GM23338 (cell line): ENCODE results near the gene CLP1. TPM values are rescaled to one million over a fixed set of nuclear protein-coding genes. Genes with fewer than 3 reads are reported as not detected.
A peak's percentile ranks its signal among the peaks of the same experiment; 100 is the strongest.

Experiments used
- ATAC-seq: fragments of 200-7000 bp; cut with Tn5 transposase; 3 replicates; pipeline ENCODE4 v1.9.1; 2020
- DNase-seq: peaks from one replicate; pipeline ENCODE4 v3.0.0-alpha.2; 2015; ENCODE audit warnings: low spot score
- H2AFZ ChIP-seq: fragments of 200-600 bp; sonication (generic); 2 replicates; pipeline ENCODE4 v1.8.0; 2016; ENCODE audit warnings: antibody characterized with exemption, mild to moderate bottlenecking, moderate library complexity
- H3F3A ChIP-seq: fragments of 200-600 bp; sonication (generic); replicated peaks from 2 replicates; pipeline ENCODE4 v1.8.0; 2017; ENCODE audit warnings: antibody characterized with exemption, mixed run types, low read depth
- H3K27ac ChIP-seq: fragments of 200-600 bp; sonication (generic); 2 replicates; pipeline ENCODE4 v1.6.1; 2016; ENCODE audit warnings: low read depth
- H3K27me3 ChIP-seq: fragments of 200-600 bp; sonication (generic); 2 replicates; pipeline ENCODE4 v1.8.0; 2016; ENCODE audit warnings: mild to moderate bottlenecking, mixed run types, moderate library complexity; ENCODE audit not compliant: insufficient read depth
- H3K36me3 ChIP-seq: fragments of 200-600 bp; sonication (generic); 2 replicates; pipeline ENCODE4 v1.8.0; 2016; ENCODE audit warnings: mild to moderate bottlenecking; ENCODE audit not compliant: insufficient read depth
- H3K4me1 ChIP-seq: fragments of 200-600 bp; sonication (generic); 2 replicates; pipeline ENCODE4 v1.8.0; 2016; ENCODE audit warnings: mild to moderate bottlenecking, moderate library complexity; ENCODE audit not compliant: insufficient read depth
- H3K4me2 ChIP-seq: fragments of 200-600 bp; sonication (generic); 2 replicates; pipeline ENCODE4 v1.7.1; 2017; ENCODE audit warnings: mixed run types
- H3K4me3 ChIP-seq: fragments of 200-600 bp; sonication (generic); 2 replicates; pipeline ENCODE4 v1.6.1; 2016; ENCODE audit warnings: mixed run types
- H3K79me2 ChIP-seq: fragments of 200-600 bp; sonication (generic); replicated peaks from 2 replicates; pipeline ENCODE4 v1.8.0; 2017; ENCODE audit warnings: mild to moderate bottlenecking; ENCODE audit not compliant: insufficient read depth
- H3K9me2 ChIP-seq: fragments of 200-600 bp; sonication (generic); 2 replicates; pipeline ENCODE4 v1.8.0; 2017; ENCODE audit not compliant: insufficient read depth
- H4K20me1 ChIP-seq: fragments of 200-600 bp; sonication (generic); replicated peaks from 2 replicates; pipeline ENCODE4 v1.8.0; 2017; ENCODE audit warnings: mild to moderate bottlenecking; ENCODE audit not compliant: insufficient read depth
- H3K27ac Mint-ChIP-seq: 2 replicates; pipeline ENCODE4 v1.8.0; 2020; ENCODE audit warnings: inconsistent platforms, mild to moderate bottlenecking, moderate library complexity, mixed read lengths
- H3K27me3 Mint-ChIP-seq: 3 replicates; pipeline ENCODE4 v1.8.0; 2022; ENCODE audit warnings: low read depth, mild to moderate bottlenecking, moderate library complexity, mixed read lengths, inconsistent platforms; ENCODE audit not compliant: insufficient read depth, poor library complexity
- H3K36me3 Mint-ChIP-seq: 3 replicates; pipeline ENCODE4 v1.8.0; 2021; ENCODE audit warnings: low read depth, mild to moderate bottlenecking, inconsistent platforms, moderate library complexity, mixed read lengths
- H3K4me1 Mint-ChIP-seq: 3 replicates; pipeline ENCODE4 v1.8.0; 2020; ENCODE audit warnings: mild to moderate bottlenecking, inconsistent platforms, mixed read lengths
- H3K4me3 Mint-ChIP-seq: 3 replicates; pipeline ENCODE4 v1.8.0; 2021; ENCODE audit warnings: moderate library complexity, mild to moderate bottlenecking, inconsistent platforms, mixed read lengths
- H3K9me3 Mint-ChIP-seq: 3 replicates; pipeline ENCODE4 v1.8.0; 2020; ENCODE audit warnings: moderate library complexity, mild to moderate bottlenecking, inconsistent platforms, mixed read lengths
- CREB1 ChIP-seq: fragments of 250-450 bp; sonication (Bioruptor Pico); IDR thresholded peaks from 2 replicates; pipeline ENCODE4 v1.5.0; 2020; ENCODE audit warnings: low read depth, mild to moderate bottlenecking, moderate library complexity
- CTCF ChIP-seq, 2 experiments: fragments of 200-600 bp in 1 of 2; sonication (generic) in 1 of 2; conservative IDR thresholded peaks; 2 replicates each; pipeline versions ENCODE4 v1.5.1 to v1.6.1; 2016 to 2017; ENCODE audit warnings: antibody characterized with exemption in 2 of 2, low read depth in 2 of 2, mild to moderate bottlenecking in 2 of 2, moderate library complexity in 1 of 2
- EZH2phosphoT487 ChIP-seq: fragments of 200-600 bp; sonication (generic); IDR thresholded peaks from one replicate; pipeline ENCODE4 v1.8.1; 2018; ENCODE audit warnings: antibody characterized with exemption; ENCODE audit not compliant: unreplicated experiment
- JUNB ChIP-seq: IDR thresholded peaks from one replicate; pipeline ENCODE4 v1.6.1; 2016; ENCODE audit warnings: antibody characterized with exemption; ENCODE audit not compliant: unreplicated experiment
- NANOG ChIP-seq: IDR thresholded peaks from 2 replicates; pipeline ENCODE4 v1.6.1; 2016; ENCODE audit warnings: antibody characterized with exemption, borderline replicate concordance
- POLR2AphosphoS5 ChIP-seq: IDR thresholded peaks from 2 replicates; pipeline ENCODE4 v1.6.1; 2016; ENCODE audit warnings: antibody characterized with exemption, low read depth
- REST ChIP-seq: IDR thresholded peaks from one replicate; pipeline ENCODE4 v1.6.1; 2018; ENCODE audit warnings: antibody characterized with exemption; ENCODE audit not compliant: unreplicated experiment
- STAT1 ChIP-seq: IDR thresholded peaks from one replicate; pipeline ENCODE4 v1.6.1; 2016; ENCODE audit warnings: antibody characterized with exemption; ENCODE audit not compliant: unreplicated experiment
- ZNF114 ChIP-seq: fragments of 250-450 bp; sonication (Bioruptor Pico); IDR thresholded peaks from 2 replicates; pipeline ENCODE4 v1.5.0; 2020; ENCODE audit warnings: mild to moderate bottlenecking, moderate library complexity
- polyA plus RNA-seq: library from polyadenylated mRNA; unstranded; fragments of >200 nt; fragmentation: Nextera tagmentation; extraction: Ambion mirVana; gene quantifications from 2 replicates; pipeline ENCODE4 v1.2.1, GENCODE V29; 2016
- total RNA-seq: library from RNA; depleted of rRNA; stranded (reverse); fragments of >200 nt; shearing (Covaris generic); gene quantifications from 2 replicates; pipeline ENCODE4 v1.2.3, GENCODE V29; 2014

Gene CLP1
- total and polyA plus RNA-seq, 2 experiments from 2014 or later: 16.8 to 25.2 TPM

GRCh38 chr11:57619331-57619730 is 38.2 kb upstream of the CLP1 start:
- no peak overlapping the region for H3K27ac Mint-ChIP-seq
- Histone ChIP-seq H3F3A (no peaks in the 10 kb centered on the region), H3K27ac (no peak overlapping the region), H2AFZ (no peak overlapping the region), H3K4me1 (no peaks in the 10 kb centered on the region), H3K9me2 (no peaks in the 10 kb centered on the region), H3K4me3 (no peak overlapping the region), H3K4me2 (no peak overlapping the region), H3K36me3 (no peaks in the 10 kb centered on the region), H3K79me2 (no peaks in the 10 kb centered on the region), H3K27me3 (no peaks in the 10 kb centered on the region), H4K20me1 (no peaks in the 10 kb centered on the region)
- peak; percentile 47; the same call in 2 of the 3 replicates for ATAC-seq
- H3K36me3 Mint-ChIP-seq: peaks cover 26% of the 10 kb centered on the region; the same call in 2 of the 3 replicates
- no peaks in the 10 kb centered on the region for H3K4me1 Mint-ChIP-seq
- DNase-seq: peak; percentile 57
- H3K4me3 Mint-ChIP-seq: no peak overlapping the region
- peaks cover 9% of the 10 kb centered on the region for H3K27me3 Mint-ChIP-seq
- peaks cover 25% of the 10 kb centered on the region; the same call in 2 of the 3 replicates for H3K9me3 Mint-ChIP-seq
- peak; percentile 64 to 70 for TF ChIP-seq CTCF (conservative IDR thresholded peaks at IDR 0.05; ENCODE audit: low read depth in 2 of 2)
- no peak for TF ChIP-seq ZNF114 (CRISPR knock-in tag)
- no peak for TF ChIP-seq EZH2phosphoT487

GRCh38 chr11:57620467-57620866 is 37.1 kb upstream of the CLP1 start:
- Histone ChIP-seq H3K4me2 (no peak overlapping the region), H4K20me1 (no peaks in the 10 kb centered on the region), H3F3A (no peaks in the 10 kb centered on the region), H3K79me2 (no peaks in the 10 kb centered on the region), H3K9me2 (no peaks in the 10 kb centered on the region), H3K27me3 (no peaks in the 10 kb centered on the region), H2AFZ (no peak overlapping the region), H3K4me1 (no peaks in the 10 kb centered on the region), H3K4me3 (no peak overlapping the region), H3K27ac (no peak overlapping the region), H3K36me3 (no peaks in the 10 kb centered on the region)
- Mint-ChIP-seq H3K9me3 (peaks cover 25% of the 10 kb centered on the region; the same call in 2 of the 3 replicates), H3K27me3 (peaks cover 11% of the 10 kb centered on the region), H3K27ac (no peak overlapping the region), H3K4me3 (no peak overlapping the region), H3K36me3 (peaks cover 23% of the 10 kb centered on the region; the same call in 2 of the 3 replicates), H3K4me1 (no peaks in the 10 kb centered on the region)
- DNase-seq (no peak), ATAC-seq (no peak)
- TF ChIP-seq REST (no peak), NANOG (no peak), POLR2AphosphoS5 (no peak), STAT1 (no peak), JUNB (no peak), CTCF (conservative IDR thresholded peaks at IDR 0.05; ENCODE audit: low read depth in 2 of 2) (no peak), CREB1 (no peak)
